Activated CD4-positive, alpha-beta T cell treated with anti-CD3 and anti-CD28 coated beads, Interleukin-2, amount 50 U/mL, for 24 hours (primary cell): ENCODE results near the gene TMEM179.

ENCODE experiments used
- DNase-seq, 2 donors: peaks; one replicate each; pipeline ENCODE4 v3.0.0-alpha.2; 2020; ENCODE audit warnings: low read depth in 1 of 2, low spot score in 1 of 2

The TMEM179 gene

GRCh38 chr14:104547310-104547997 is 57.1 kb downstream of the TMEM179 start:
- no peak for DNase-seq

- DNase-seq = no peak
Measured at GRCh38 chr14:104546591-104547309, 57.8 kb downstream of the TMEM179 start.

- no peak for DNase-seq
Measured at GRCh38 chr14:104545942-104546501, 58.5 kb downstream of the TMEM179 start.

GRCh38 chr14:104545151-104545941 is 59.2 kb downstream of the TMEM179 start:
- no peak for DNase-seq

GRCh38 chr14:104544362-104544961 is 60.1 kb downstream of the TMEM179 start:
- DNase-seq = no peak

- no peak for DNase-seq
Measured at GRCh38 chr14:104542871-104543830, 61.4 kb downstream of the TMEM179 start.

- DNase-seq = no peak
Measured at GRCh38 chr14:104541905-104542465, 62.6 kb downstream of the TMEM179 start.
